OCI-M2 (cell line): ENCODE measurements around the gene MCC.

Experiments
- DNase-seq: peaks from one replicate; lab custom pipeline; 2025; ENCODE audit not compliant: unreplicated experiment; lab: John Stamatoyannopoulos, UW

The MCC gene

GRCh38 chr5:113274836-113275414, 213.3 kb downstream of the MCC start:
- DNase-seq = no peak

GRCh38 chr5:113273948-113274347, 214.3 kb downstream of the MCC start:
- DNase-seq = no peak

GRCh38 chr5:113271745-113272454, 216.4 kb downstream of the MCC start:
- DNase-seq = no peak

- no peak for DNase-seq
Observed at GRCh38 chr5:113271015-113271414, 217.2 kb downstream of the MCC start.

- DNase-seq = no peak
Observed at GRCh38 chr5:113270086-113270485, 218.2 kb downstream of the MCC start.

GRCh38 chr5:113269023-113269997, 218.9 kb downstream of the MCC start:
- DNase-seq = no peak

GRCh38 chr5:113268232-113268631, 220.0 kb downstream of the MCC start:
- DNase-seq = no peak

GRCh38 chr5:113267361-113267900, 220.8 kb downstream of the MCC start:
- no peak for DNase-seq

GRCh38 chr5:113266913-113267227, 221.4 kb downstream of the MCC start:
- no peak for DNase-seq

GRCh38 chr5:113266227-113266912, 221.9 kb downstream of the MCC start:
- DNase-seq = no peak

- no peak for DNase-seq
Observed at GRCh38 chr5:113265190-113265589, 223.1 kb downstream of the MCC start.

GRCh38 chr5:113264046-113264445, 224.2 kb downstream of the MCC start:
- DNase-seq = no peak

- DNase-seq = no peak
Observed at GRCh38 chr5:113263545-113263944, 224.7 kb downstream of the MCC start.

- DNase-seq = no peak
Observed at GRCh38 chr5:113262674-113263073, 225.6 kb downstream of the MCC start.

GRCh38 chr5:113259034-113259433, 229.2 kb downstream of the MCC start:
- no peak for DNase-seq

GRCh38 chr5:113257545-113257944, 230.7 kb downstream of the MCC start:
- DNase-seq = no peak

- no peak for DNase-seq
Observed at GRCh38 chr5:113256671-113257452, 231.4 kb downstream of the MCC start.

GRCh38 chr5:113255579-113256386, 232.5 kb downstream of the MCC start:
- no peak for DNase-seq

GRCh38 chr5:113255105-113255504, 233.1 kb downstream of the MCC start:
- DNase-seq = no peak
